Activated CD8-positive, alpha-beta memory T cell treated with anti-CD3 and anti-CD28 coated beads for 36 hours (primary cell): ENCODE measurements around the gene RANBP3. TPM values are rescaled to one million over a fixed set of nuclear protein-coding genes. Genes with fewer than 3 reads are reported as not detected.
"Not testable (repeated sequence)": the region's sequence is repeated elsewhere in the genome, so short reads cannot be mapped to it uniquely, and the experiment has no call there.

Experiments
- CTCF ChIA-PET: fragments of 350-600 bp; sonication (Branson Sonifier 250); formaldehyde crosslinking; loops from one replicate; lab custom pipeline; 2021; ENCODE audit warnings: antibody characterized with exemption; lab: Charles Lee
- POLR2A ChIA-PET: fragments of 350-600 bp; sonication (Branson Sonifier 250); formaldehyde crosslinking; loops from one replicate; lab custom pipeline; 2021; ENCODE audit warnings: antibody characterized with exemption; lab: Charles Lee
- total RNA-seq, 2 experiments: library from RNA; stranded (reverse); gene quantifications; one replicate each; pipeline ENCODE4 v1.2.3, GENCODE V29; 2021

RANBP3 gene
- 100 to 1,000 TPM in 1 of 2 experiments, 10 to 100 TPM in 1; 98.8 to 104 TPM for total RNA-seq

GRCh38 chr19:5977785-5978605 lies at the start of gene RANBP3:
Gene RANBP3 (minus strand): TSS chr19:5978140. CDS start chr19:5978082, 58 bp downstream.
- CTCF ChIA-PET, result interaction anchor here (0.9 to 3.8 kb wide), 4 partner anchors 9 to 174 kb away, joined by 3 to 12 read pairs (median 5); no protein-coding TSS in a partner anchor
- POLR2A ChIA-PET, result interaction anchor here (0.7 to 1.2 kb wide), 8 partner anchors 10 to 1050 kb away, joined by 3 to 12 read pairs (median 4); no protein-coding TSS in a partner anchor

- POLR2A ChIA-PET, result no interaction called here
These were observed 48.7 kb upstream of the RANBP3 start for GRCh38 chr19:6026390-6027227.

GRCh38 chr19:6024756-6025155 lies 46.8 kb upstream of the RANBP3 start:
- POLR2A ChIA-PET, CTCF ChIA-PET: not testable (repeated sequence)

More at GRCh38 chr19:6026390-6027227, 48.7 kb upstream of the RANBP3 start:
- CTCF ChIA-PET, result interaction anchor here (0.9 to 1.7 kb wide), 2 partner anchors 59 to 223 kb away, joined by 3 read pairs; no protein-coding TSS in a partner anchor

GRCh38 chr19:6023936-6024335 lies 46.0 kb upstream of the RANBP3 start:
- POLR2A ChIA-PET, result no interaction called here
- CTCF ChIA-PET, result interaction anchor here (2.3 kb wide), 1 partner anchor 36 kb away, joined by 21 read pairs; no protein-coding TSS in a partner anchor

- POLR2A ChIA-PET, result no interaction called here
- CTCF ChIA-PET, result interaction anchor here (0.5 to 2.3 kb wide), 18 partner anchors 9 to 219 kb away, joined by 3 to 21 read pairs (median 3); partner anchors contain the start of gene NRTN
These were observed 45.2 kb upstream of the RANBP3 start for GRCh38 chr19:6023085-6023682.

GRCh38 chr19:6022570-6023064 lies 44.7 kb upstream of the RANBP3 start:
- ChIA-PET POLR2A (no interaction called here), CTCF (interaction anchor here (0.6 to 2.3 kb wide), 27 partner anchors 9 to 218 kb away, joined by 3 to 21 read pairs (median 3); partner anchors contain the start of gene NRTN)

GRCh38 chr19:6021878-6022569 lies 44.1 kb upstream of the RANBP3 start:
- ChIA-PET POLR2A (no interaction called here), CTCF (interaction anchor here (0.6 to 2.3 kb wide), 28 partner anchors 8 to 218 kb away, joined by 3 to 21 read pairs (median 3); partner anchors contain the start of gene NRTN)

- ChIA-PET CTCF (interaction anchor here (0.7 to 2.3 kb wide), 9 partner anchors 9 to 217 kb away, joined by 3 to 21 read pairs (median 6); partner anchors contain the start of gene NRTN), POLR2A (no interaction called here)
These were observed 43.2 kb upstream of the RANBP3 start for GRCh38 chr19:6020972-6021805.

GRCh38 chr19:6020166-6020882 lies 42.4 kb upstream of the RANBP3 start:
- ChIA-PET POLR2A (no interaction called here), CTCF (interaction anchor here (0.6 to 0.8 kb wide), 2 partner anchors 33 to 307 kb away, joined by 3 read pairs; no protein-coding TSS in a partner anchor)

GRCh38 chr19:6018786-6019185 lies 40.8 kb upstream of the RANBP3 start:
- ChIA-PET CTCF (interaction anchor here (1.1 to 1.6 kb wide), 3 partner anchors 29 to 107 kb away, joined by 3 to 4 read pairs (median 4); no protein-coding TSS in a partner anchor), POLR2A (no interaction called here)

- CTCF ChIA-PET, result interaction anchor here (0.7 to 1.6 kb wide), 4 partner anchors 29 to 219 kb away, joined by 3 to 4 read pairs (median 3); no protein-coding TSS in a partner anchor
- POLR2A ChIA-PET, result no interaction called here
These were observed 39.6 kb upstream of the RANBP3 start for GRCh38 chr19:6017576-6017975.

GRCh38 chr19:6015841-6016545 lies 38.1 kb upstream of the RANBP3 start:
- POLR2A ChIA-PET, result no interaction called here
- CTCF ChIA-PET, result no interaction called here

- CTCF ChIA-PET, result interaction anchor here (0.6 to 1.3 kb wide), 2 partner anchors 8 to 115 kb away, joined by 3 read pairs; no protein-coding TSS in a partner anchor
- POLR2A ChIA-PET, result no interaction called here
These were observed 36.7 kb upstream of the RANBP3 start for GRCh38 chr19:6014551-6015135.

- POLR2A ChIA-PET, result no interaction called here
These were observed 34.7 kb upstream of the RANBP3 start for GRCh38 chr19:6012426-6013170.

GRCh38 chr19:6011794-6012193 lies 33.9 kb upstream of the RANBP3 start:
- POLR2A ChIA-PET, result no interaction called here
- CTCF ChIA-PET, result no interaction called here

More at GRCh38 chr19:6012426-6013170, 34.7 kb upstream of the RANBP3 start:
- CTCF ChIA-PET, result interaction anchor here (0.7 to 1.2 kb wide), 2 partner anchors 9 to 209 kb away, joined by 3 read pairs; no protein-coding TSS in a partner anchor
